SH-SY5Y (cell line): ENCODE measurements around the gene TRIO.

Experiments
- GATA2 ChIP-seq: IDR thresholded peaks from 2 replicates; pipeline ENCODE4 v1.6.1; 2011; ENCODE audit warnings: mild to moderate bottlenecking, low read depth, low read length
- GATA3 ChIP-seq: IDR thresholded peaks from 2 replicates; pipeline ENCODE4 v1.6.1; 2011; ENCODE audit warnings: low read depth, mild to moderate bottlenecking, low read length, moderate library complexity

DNA sequence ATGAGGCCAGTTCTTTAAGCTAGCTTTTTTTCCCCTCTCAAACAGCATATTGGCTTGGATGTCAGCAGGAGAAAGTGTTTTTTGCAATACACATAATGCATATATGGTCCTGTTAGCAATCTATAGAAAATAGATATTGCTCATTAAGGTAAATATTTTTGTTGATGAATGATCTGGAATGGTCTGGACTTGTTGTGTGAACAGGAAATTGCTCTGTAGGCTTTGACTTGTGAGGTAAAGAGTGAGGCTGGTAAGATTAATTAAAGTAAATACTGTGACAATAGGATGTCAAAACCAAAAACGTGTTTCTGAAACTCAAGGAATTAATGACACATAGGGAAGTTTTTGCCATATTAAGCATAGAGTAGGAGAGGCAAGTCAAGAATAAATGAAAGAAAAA, 176.0 kb downstream of the TRIO start:
- TF ChIP-seq GATA2 (no peak), GATA3 (no peak)
